Calu3 (cell line): ENCODE results near the gene ZNF92. TPM values are rescaled to one million over a fixed set of nuclear protein-coding genes. Genes with fewer than 3 reads are reported as not detected.

ENCODE experiments used
- BruUV-seq: library from RNA; stranded (reverse); fragments of 400-500 nt; replicated peaks from 2 replicates; lab custom pipeline; 2021; lab: Mats Ljungman, UMichigan
- CTCF ChIA-PET: fragments of 300-600 bp; sonication (Branson Sonifier 250); formaldehyde crosslinking; loops from one replicate; lab custom pipeline; 2022; ENCODE audit warnings: antibody characterized with exemption; lab: Charles Lee
- DNase-seq: peaks from one replicate; pipeline ENCODE4 v3.0.0; 2022
- H3K27ac Mint-ChIP-seq: one replicate; pipeline ENCODE4 v1.8.0; 2022; ENCODE audit warnings: mixed read lengths; ENCODE audit not compliant: unreplicated experiment
- H3K27me3 Mint-ChIP-seq: one replicate; pipeline ENCODE4 v1.8.0; 2022; ENCODE audit warnings: mixed read lengths; ENCODE audit not compliant: unreplicated experiment
- H3K36me3 Mint-ChIP-seq: one replicate; pipeline ENCODE4 v1.8.0; 2022; ENCODE audit warnings: mild to moderate bottlenecking, moderate library complexity, mixed read lengths; ENCODE audit not compliant: insufficient read depth, unreplicated experiment
- H3K4me1 Mint-ChIP-seq: one replicate; pipeline ENCODE4 v1.8.0; 2022; ENCODE audit warnings: mild to moderate bottlenecking, low read depth, mixed read lengths; ENCODE audit not compliant: unreplicated experiment
- H3K4me3 Mint-ChIP-seq: one replicate; pipeline ENCODE4 v1.8.0; 2022; ENCODE audit warnings: mild to moderate bottlenecking, low read depth, moderate library complexity, mixed read lengths; ENCODE audit not compliant: unreplicated experiment
- H3K9me3 Mint-ChIP-seq: one replicate; pipeline ENCODE4 v1.8.0; 2022; ENCODE audit warnings: low read depth, mixed read lengths; ENCODE audit not compliant: unreplicated experiment
- CTCF ChIP-seq: fragments of 200-600 bp; IDR thresholded peaks from one replicate; pipeline ENCODE4 v1.8.0; 2022; ENCODE audit warnings: antibody characterized with exemption; ENCODE audit not compliant: unreplicated experiment
- intact Hi-C: fragments of 100-400 bp; cut with micrococcal nuclease; formaldehyde crosslinking; loops from one replicate; pipeline ENCODE4 v1.10.0; 2022; ENCODE audit not compliant: unreplicated experiment
- total RNA-seq: library from RNA; stranded (reverse); gene quantifications from 2 replicates; pipeline ENCODE4 v1.2.3, GENCODE V29; 2022

ZNF92 gene
- total RNA-seq, 1 experiment from 2014 or later = 8.0 TPM

- H3K36me3 Mint-ChIP-seq = peaks cover 16% of the 10 kb centered on the region
- H3K4me1 Mint-ChIP-seq = no peaks in the 10 kb centered on the region
- no peaks in the 10 kb centered on the region for H3K27me3 Mint-ChIP-seq
- no peak for TF ChIP-seq CTCF
- no peak for DNase-seq
- CTCF ChIA-PET = no interaction called here
- no peak overlapping the region for H3K4me3 Mint-ChIP-seq
- no peak overlapping the region for H3K27ac Mint-ChIP-seq
- no peaks in the 10 kb centered on the region for H3K9me3 Mint-ChIP-seq
- intact Hi-C loops = no loop called here
- no TSS peak for BruUV-seq
Measured at GRCh38 chr7:65371468-65371867, 2.2 kb upstream of the ZNF92 start.

GRCh38 chr7:65379318-65379717 is 5.7 kb downstream of the ZNF92 start:
- BruUV-seq = no TSS peak
- Mint-ChIP-seq H3K4me1 (no peaks in the 10 kb centered on the region), H3K9me3 (no peaks in the 10 kb centered on the region)

GRCh38 chr7:65381742-65382141 is 8.1 kb downstream of the ZNF92 start:
- no TSS peak for BruUV-seq
- CTCF ChIA-PET = no interaction called here
- Mint-ChIP-seq H3K4me3 (no peak overlapping the region), H3K4me1 (no peaks in the 10 kb centered on the region), H3K9me3 (no peaks in the 10 kb centered on the region), H3K36me3 (peaks cover 16% of the 10 kb centered on the region), H3K27me3 (no peaks in the 10 kb centered on the region), H3K27ac (no peak overlapping the region)
- no peak for DNase-seq
- no peak for TF ChIP-seq CTCF
- intact Hi-C loops = no loop called here

More at GRCh38 chr7:65379318-65379717, 5.7 kb downstream of the ZNF92 start:
- TF ChIP-seq CTCF = no peak
- H3K4me3 Mint-ChIP-seq = no peak overlapping the region
- DNase-seq = no peak
- intact Hi-C loops = no loop called here
- CTCF ChIA-PET = no interaction called here
- peaks cover 23% of the 10 kb centered on the region for H3K36me3 Mint-ChIP-seq
- no peak overlapping the region for H3K27ac Mint-ChIP-seq
- H3K27me3 Mint-ChIP-seq = no peaks in the 10 kb centered on the region

- H3K4me3 Mint-ChIP-seq = no peak overlapping the region
- peaks cover 10% of the 10 kb centered on the region for H3K36me3 Mint-ChIP-seq
- no peak overlapping the region for H3K27ac Mint-ChIP-seq
- DNase-seq = no peak
- no peaks in the 10 kb centered on the region for H3K27me3 Mint-ChIP-seq
- no peaks in the 10 kb centered on the region for H3K4me1 Mint-ChIP-seq
- intact Hi-C loops = no loop called here
- TF ChIP-seq CTCF = no peak
- no TSS peak for BruUV-seq
- H3K9me3 Mint-ChIP-seq = no peaks in the 10 kb centered on the region
- CTCF ChIA-PET = no interaction called here
Measured at GRCh38 chr7:65382452-65382851, 8.8 kb downstream of the ZNF92 start.
